IPS-20b (cell line): ENCODE measurements around the gene FARP2.
"Not testable (repeated sequence)": the region's sequence is repeated elsewhere in the genome, so short reads cannot be mapped to it uniquely, and the experiment has no call there.

Experiments used
- H3K27ac ChIP-seq: one replicate; pipeline ENCODE4 v1.5.1; 2013; ENCODE audit warnings: low read length
- H3K27me3 ChIP-seq: 2 replicates; pipeline ENCODE4 v1.6.1; 2013; ENCODE audit warnings: mild to moderate bottlenecking, low read length, inconsistent platforms; ENCODE audit not compliant: insufficient read depth
- H3K36me3 ChIP-seq: 2 replicates; pipeline ENCODE4 v1.6.1; 2013; ENCODE audit warnings: low read depth, mild to moderate bottlenecking, inconsistent platforms, low read length, moderate library complexity; ENCODE audit not compliant: insufficient read depth
- H3K4me1 ChIP-seq: 2 replicates; pipeline ENCODE4 v1.6.1; 2013; ENCODE audit warnings: mild to moderate bottlenecking, control low read depth, inconsistent platforms, low read length, moderate library complexity; ENCODE audit not compliant: insufficient read depth
- H3K4me3 ChIP-seq: 2 replicates; pipeline ENCODE4 v1.5.1; 2013; ENCODE audit warnings: mild to moderate bottlenecking, low read length, inconsistent platforms
- H3K9ac ChIP-seq: 2 replicates; pipeline ENCODE4 v1.6.1; 2013; ENCODE audit warnings: low read depth, mild to moderate bottlenecking, inconsistent platforms, low read length, moderate library complexity
- H3K9me3 ChIP-seq: 2 replicates; pipeline ENCODE4 v1.6.1; 2013; ENCODE audit warnings: mild to moderate bottlenecking, low read depth, low read length, inconsistent platforms; ENCODE audit not compliant: insufficient read depth

FARP2 gene

DNA sequence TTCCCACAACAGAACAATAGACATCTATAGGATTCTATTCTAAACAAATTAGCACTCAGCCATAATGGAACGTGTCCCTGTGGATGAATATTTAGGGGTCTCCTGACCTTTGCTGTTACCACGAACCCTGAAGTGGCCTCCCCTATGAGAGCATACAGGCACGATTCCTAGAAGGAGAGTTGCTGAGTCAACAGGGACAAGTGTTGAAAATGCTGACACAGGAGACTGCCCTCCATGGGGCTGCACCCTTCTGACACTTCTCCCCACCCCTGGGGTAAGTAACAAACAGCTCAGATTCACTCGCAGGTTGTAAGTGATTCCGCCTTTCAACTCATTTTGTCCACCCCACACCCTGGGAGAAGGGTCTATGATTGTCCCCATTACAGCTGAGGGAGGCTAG lies 166.4 kb downstream of the FARP2 start:
- Histone ChIP-seq H3K4me1 (no peaks in the 10 kb centered on the region), H3K36me3 (no peaks in the 10 kb centered on the region), H3K9me3 (peaks cover 5% of the 10 kb centered on the region), H3K9ac (no peak overlapping the region), H3K4me3 (no peak overlapping the region), H3K27me3 (no peaks in the 10 kb centered on the region), H3K27ac (no peak overlapping the region)

DNA sequence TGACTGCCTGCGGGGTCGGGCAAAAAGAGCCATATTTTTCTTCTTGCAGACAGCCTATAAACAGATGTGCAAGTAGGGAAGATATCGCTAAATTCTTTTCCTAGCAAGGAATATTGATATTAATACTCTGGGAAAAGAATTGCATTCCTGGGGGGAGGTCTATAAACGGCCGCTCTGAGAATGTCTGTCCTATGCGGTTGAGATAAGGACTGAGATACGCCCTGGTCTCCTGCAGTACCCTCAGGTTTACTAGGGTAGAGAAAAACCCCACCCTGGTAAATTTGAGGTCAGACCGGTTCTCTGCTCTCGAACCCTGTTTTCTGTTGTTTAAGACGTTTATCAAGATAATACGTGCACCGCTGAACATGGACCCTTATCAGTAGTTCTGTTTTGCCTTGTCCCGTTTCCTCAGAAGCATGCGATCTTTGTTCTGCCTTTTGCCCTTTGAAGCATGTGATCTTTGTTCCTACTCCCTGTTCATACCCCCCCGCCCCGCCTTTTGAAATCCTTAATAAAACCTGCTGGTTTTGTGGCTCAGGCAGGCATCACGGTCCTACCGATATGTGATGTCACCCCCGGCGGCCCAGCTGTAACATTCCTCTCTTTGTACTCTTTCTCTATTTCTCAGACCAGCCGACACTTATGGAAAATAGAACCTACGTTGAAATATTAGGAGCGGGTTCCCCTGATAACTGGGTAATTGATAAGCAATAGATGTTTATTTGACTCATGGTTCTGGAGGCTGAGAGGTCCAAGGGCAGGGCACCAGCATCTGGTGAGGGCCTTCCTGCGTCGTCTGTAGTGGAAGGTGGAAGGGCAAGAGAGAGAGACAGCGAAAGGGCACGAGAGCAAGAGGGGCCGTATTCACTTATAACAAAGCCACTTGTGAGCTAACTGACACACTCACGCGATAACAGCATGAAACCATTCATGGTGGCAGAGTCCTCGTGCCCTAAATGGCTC lies 170.0 kb downstream of the FARP2 start:
- not testable (repeated sequence) for H3K4me3 ChIP-seq, H3K9me3 ChIP-seq, H3K36me3 ChIP-seq, H3K27me3 ChIP-seq, H3K27ac ChIP-seq, H3K4me1 ChIP-seq, H3K9ac ChIP-seq

DNA sequence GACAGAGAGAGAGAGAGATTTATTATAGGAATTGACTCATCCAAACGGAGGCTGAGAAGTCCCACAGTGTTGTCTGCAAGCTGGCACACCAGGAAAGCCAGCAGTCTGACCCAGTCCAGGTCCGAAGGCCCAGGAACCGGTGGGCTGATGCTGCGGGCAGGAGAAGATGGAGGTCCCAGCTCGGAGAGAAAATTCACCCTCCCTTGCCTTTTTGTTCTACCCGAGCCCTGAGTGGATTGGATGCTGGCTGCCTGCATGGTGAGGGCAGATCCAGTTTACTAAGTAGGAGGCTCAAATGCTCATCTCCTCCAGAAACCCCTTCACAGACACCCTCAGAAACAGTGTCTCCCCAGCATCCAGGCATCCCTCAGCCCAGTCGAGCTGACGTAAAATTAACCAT lies 174.5 kb downstream of the FARP2 start:
- Histone ChIP-seq H3K27me3 (no peaks in the 10 kb centered on the region), H3K4me1 (no peaks in the 10 kb centered on the region), H3K27ac (no peak overlapping the region), H3K4me3 (no peak overlapping the region), H3K9ac (no peak overlapping the region), H3K36me3 (no peaks in the 10 kb centered on the region), H3K9me3 (peaks cover 5% of the 10 kb centered on the region)

DNA sequence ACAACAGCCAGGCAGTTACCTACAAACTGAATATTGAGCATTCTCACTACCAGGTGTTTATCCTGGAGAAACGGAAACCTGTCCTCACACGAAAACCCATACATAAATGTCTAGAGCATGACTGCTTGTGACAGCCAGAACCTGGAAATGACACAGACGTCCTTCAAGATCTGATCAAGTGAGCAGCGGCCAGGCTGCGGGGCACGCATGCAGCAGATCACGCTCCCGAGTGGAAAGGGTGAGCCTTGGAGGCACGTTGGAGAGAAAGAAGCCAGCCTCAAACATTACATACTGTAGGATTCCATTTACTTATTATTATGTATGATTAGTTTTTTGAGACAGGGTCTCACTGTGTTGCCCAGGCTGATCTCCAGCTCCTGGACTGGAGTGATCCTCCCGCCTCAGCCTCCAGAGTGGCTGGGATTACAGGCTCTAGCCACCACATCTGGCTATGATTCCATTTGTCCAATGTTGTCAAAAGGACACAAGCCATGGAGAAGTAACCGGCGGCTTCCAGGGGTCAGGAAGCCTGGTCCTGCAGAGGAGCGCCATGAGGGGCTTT lies 175.2 kb downstream of the FARP2 start:
- no peak overlapping the region for H3K9ac ChIP-seq
- no peaks in the 10 kb centered on the region for H3K27me3 ChIP-seq
- H3K4me1 ChIP-seq = no peaks in the 10 kb centered on the region
- no peaks in the 10 kb centered on the region for H3K36me3 ChIP-seq
- H3K4me3 ChIP-seq = no peak overlapping the region
- H3K27ac ChIP-seq = no peak overlapping the region
- peaks cover 5% of the 10 kb centered on the region for H3K9me3 ChIP-seq

DNA sequence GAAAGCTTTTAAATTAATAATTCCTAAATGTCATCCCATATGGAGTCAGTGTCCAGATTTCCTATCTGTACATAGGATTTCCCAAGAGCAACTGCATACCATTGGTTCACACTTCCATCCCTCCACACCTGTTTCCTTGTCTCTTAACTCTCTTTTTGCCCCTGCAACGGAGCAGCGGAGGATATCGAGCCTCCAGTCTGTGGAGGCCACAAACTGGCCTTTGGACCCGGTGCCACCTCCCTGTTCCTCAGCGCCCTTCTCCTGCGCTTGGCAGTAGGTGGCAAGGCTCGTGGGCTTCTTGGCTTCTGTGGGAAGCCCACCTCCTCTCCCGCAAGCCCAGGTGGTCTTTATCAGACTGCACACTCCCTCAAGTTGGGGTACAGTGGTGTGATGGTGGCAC lies 176.1 kb downstream of the FARP2 start:
- Histone ChIP-seq H3K27ac (no peak overlapping the region), H3K9ac (no peak overlapping the region), H3K27me3 (no peaks in the 10 kb centered on the region), H3K36me3 (no peaks in the 10 kb centered on the region), H3K9me3 (no peaks in the 10 kb centered on the region), H3K4me3 (no peak overlapping the region), H3K4me1 (no peaks in the 10 kb centered on the region)

DNA sequence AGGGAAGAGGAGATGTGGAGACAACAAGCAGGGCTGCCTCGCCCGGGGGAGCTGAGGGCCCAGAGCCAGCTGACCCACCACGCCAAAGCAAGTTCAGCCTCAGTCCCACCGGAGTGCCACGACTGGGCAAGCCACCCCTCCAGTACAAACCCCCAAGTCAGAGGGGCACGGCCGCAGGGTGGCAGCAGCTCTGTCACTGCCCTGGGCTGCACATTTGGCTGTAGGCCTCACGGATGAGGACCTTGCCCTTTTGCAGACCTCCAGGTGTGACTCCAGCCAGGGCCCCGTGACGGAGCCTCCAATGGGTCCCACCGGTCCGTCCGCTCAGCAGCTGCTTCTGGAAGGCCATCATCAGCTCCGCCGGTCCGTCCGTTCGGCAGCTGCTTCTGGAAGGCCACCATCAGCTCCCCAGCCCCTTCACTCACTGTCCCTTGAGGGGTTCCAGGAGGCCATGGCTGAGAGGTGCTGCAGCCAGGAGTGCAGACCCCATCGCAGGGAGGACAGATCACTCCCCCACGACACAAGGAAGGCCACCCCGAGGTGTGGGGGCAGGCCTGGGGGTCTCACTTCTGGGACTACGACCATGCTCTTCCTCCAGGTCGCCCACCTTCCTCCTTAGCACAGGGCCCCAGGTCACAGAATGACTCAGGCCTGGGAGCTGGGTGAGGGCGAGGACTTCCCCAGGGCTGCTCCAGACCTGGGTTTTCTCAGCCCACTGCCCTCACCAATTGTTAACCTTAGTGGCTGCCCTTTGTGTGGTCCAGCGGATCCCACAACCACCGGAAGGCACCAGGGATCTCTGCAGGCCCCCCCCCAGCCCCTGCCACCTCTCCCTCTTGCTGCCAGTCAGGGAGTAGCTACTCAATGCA lies 176.9 kb downstream of the FARP2 start:
- no peaks in the 10 kb centered on the region for H3K36me3 ChIP-seq
- no peaks in the 10 kb centered on the region for H3K9me3 ChIP-seq
- no peak overlapping the region for H3K27ac ChIP-seq
- no peaks in the 10 kb centered on the region for H3K27me3 ChIP-seq
- no peak overlapping the region for H3K9ac ChIP-seq
- no peak overlapping the region for H3K4me3 ChIP-seq
- H3K4me1 ChIP-seq = no peaks in the 10 kb centered on the region

DNA sequence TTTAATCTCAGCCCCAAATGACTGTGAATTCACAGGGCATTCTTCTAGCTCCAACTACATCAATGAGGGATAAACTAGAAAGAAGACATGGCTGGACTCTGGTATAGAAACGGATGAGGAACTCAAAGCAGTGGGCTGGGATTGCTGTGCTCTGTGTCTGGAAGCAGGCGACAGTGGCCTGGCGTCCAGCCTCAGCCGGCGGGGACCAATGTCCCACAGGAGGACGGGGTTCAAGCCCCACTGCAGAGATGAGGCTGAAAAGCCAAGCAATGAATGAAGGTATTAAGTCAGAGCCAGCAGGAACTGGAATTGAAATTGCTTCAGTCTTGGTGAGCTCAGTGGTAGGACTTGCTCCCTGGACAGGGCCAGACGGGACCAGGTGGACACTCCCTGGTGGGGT lies 178.2 kb downstream of the FARP2 start:
- Histone ChIP-seq H3K27me3 (peaks cover 7% of the 10 kb centered on the region), H3K4me3 (no peak overlapping the region), H3K9me3 (no peaks in the 10 kb centered on the region), H3K4me1 (no peaks in the 10 kb centered on the region; the same call in 1 of the 2 replicates), H3K9ac (no peak overlapping the region), H3K36me3 (no peaks in the 10 kb centered on the region), H3K27ac (no peak overlapping the region)

GRCh38 chr2:241534701-241535375 lies 178.8 kb downstream of the FARP2 start:
- H3K9me3 ChIP-seq = no peaks in the 10 kb centered on the region
- H3K36me3 ChIP-seq = no peaks in the 10 kb centered on the region
- H3K27ac ChIP-seq = no peak overlapping the region
- H3K27me3 ChIP-seq = peaks cover 12% of the 10 kb centered on the region
- H3K4me1 ChIP-seq = no peaks in the 10 kb centered on the region; the same call in 1 of the 2 replicates
- H3K9ac ChIP-seq = no peak overlapping the region
- no peak overlapping the region for H3K4me3 ChIP-seq

DNA sequence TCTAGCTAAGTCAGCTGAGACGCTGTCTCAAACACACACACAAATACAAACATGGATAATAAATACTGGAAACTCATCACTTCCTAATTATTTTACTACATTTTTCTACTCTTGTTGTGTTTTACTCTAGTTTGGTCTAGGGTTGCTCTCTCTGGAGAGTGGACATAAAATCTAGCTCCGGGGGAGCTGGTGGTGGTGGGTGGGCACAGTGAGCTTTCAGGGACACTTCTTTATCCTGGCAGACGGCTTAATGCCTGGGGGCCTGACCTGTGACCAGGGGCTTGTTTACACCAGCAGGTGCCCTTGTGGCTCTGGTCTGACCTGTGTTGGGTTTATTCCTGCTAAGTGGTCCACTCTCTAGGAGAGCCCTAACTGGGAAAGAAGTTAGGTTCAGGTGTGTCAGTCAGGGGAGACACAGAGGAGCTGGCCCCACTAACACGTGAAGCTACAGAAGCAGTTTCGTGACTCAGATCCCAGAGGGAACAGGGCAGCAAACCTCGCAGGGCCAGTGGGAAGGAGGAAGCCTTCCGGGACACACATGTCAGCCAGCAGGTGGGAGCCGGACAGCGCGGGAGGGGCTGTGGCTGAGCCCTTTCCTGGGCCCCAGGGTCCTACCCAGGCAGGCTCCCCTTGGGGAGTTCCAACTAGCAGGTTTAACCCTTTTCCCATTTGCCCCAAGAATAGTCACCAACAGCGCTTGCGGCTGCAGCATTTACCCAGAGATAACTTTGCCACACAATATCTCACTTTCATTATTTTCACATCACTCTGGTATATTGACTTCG lies 180.0 kb downstream of the FARP2 start:
- H3K27ac ChIP-seq = no peak overlapping the region
- peaks cover 24% of the 10 kb centered on the region for H3K27me3 ChIP-seq
- H3K9me3 ChIP-seq = no peaks in the 10 kb centered on the region
- no peaks in the 10 kb centered on the region for H3K36me3 ChIP-seq
- no peaks in the 10 kb centered on the region; the same call in 1 of the 2 replicates for H3K4me1 ChIP-seq
- no peak overlapping the region for H3K4me3 ChIP-seq
- H3K9ac ChIP-seq = no peak overlapping the region

GRCh38 chr2:241538838-241539615 lies 182.9 kb downstream of the FARP2 start:
- no peaks in the 10 kb centered on the region for H3K36me3 ChIP-seq
- H3K27ac ChIP-seq = no peak overlapping the region
- H3K9me3 ChIP-seq = no peaks in the 10 kb centered on the region
- no peaks in the 10 kb centered on the region; the same call in 1 of the 2 replicates for H3K4me1 ChIP-seq
- H3K27me3 ChIP-seq = peaks cover 47% of the 10 kb centered on the region
- H3K9ac ChIP-seq = no peak overlapping the region
- H3K4me3 ChIP-seq = no peak overlapping the region
